Nephron (organoid): ENCODE measurements around the gene ALX4.

Experiments used
- H3K27ac Mint-ChIP-seq, 3 experiments: 2 replicates each; pipeline ENCODE4 v1.8.0; 2020; ENCODE audit warnings: mixed read lengths in 3 of 3, mild to moderate bottlenecking in 2 of 3, moderate library complexity in 1 of 3
- H3K27me3 Mint-ChIP-seq: 2 replicates; pipeline ENCODE4 v1.8.0; 2021; ENCODE audit warnings: low read depth, mild to moderate bottlenecking, moderate library complexity, mixed read lengths
- H3K36me3 Mint-ChIP-seq: 2 replicates; pipeline ENCODE4 v1.8.0; 2020; ENCODE audit warnings: low read depth, mixed read lengths
- H3K4me1 Mint-ChIP-seq: 2 replicates; pipeline ENCODE4 v1.8.0; 2020; ENCODE audit warnings: mixed read lengths
- H3K4me3 Mint-ChIP-seq, 3 experiments: 2 replicates each; pipeline ENCODE4 v1.8.0; 2020; ENCODE audit warnings: mild to moderate bottlenecking in 3 of 3, mixed read lengths in 3 of 3, moderate library complexity in 2 of 3
- H3K9me3 Mint-ChIP-seq: 2 replicates; pipeline ENCODE4 v1.8.0; 2020; ENCODE audit warnings: mixed read lengths
- CTCF ChIP-seq, 3 experiments: fragments of 200-600 bp; sonication (generic); IDR thresholded peaks; one replicate each; pipeline ENCODE4 v1.5.0; 2021; ENCODE audit warnings: antibody characterized with exemption in 3 of 3; ENCODE audit not compliant: unreplicated experiment in 3 of 3

The ALX4 gene

GRCh38 chr11:44313761-44314489, 4.0 kb upstream of the ALX4 start:
- no peak overlapping the region for H3K27ac Mint-ChIP-seq
- no peaks in the 10 kb centered on the region for H3K9me3 Mint-ChIP-seq
- H3K27me3 Mint-ChIP-seq = peaks cover 100% of the 10 kb centered on the region
- TF ChIP-seq CTCF (IDR thresholded peaks at IDR 0.05; ENCODE audit: unreplicated experiment in 3 of 3) = no peak
- H3K4me1 Mint-ChIP-seq = peaks cover 52% of the 10 kb centered on the region
- peak overlapping the region in 1 of 3 experiments; percentile 35 for H3K4me3 Mint-ChIP-seq
- no peaks in the 10 kb centered on the region for H3K36me3 Mint-ChIP-seq

- peak overlapping the region in 1 of 3 experiments; percentile 27 for H3K4me3 Mint-ChIP-seq
- no peak overlapping the region for H3K27ac Mint-ChIP-seq
- no peaks in the 10 kb centered on the region for H3K36me3 Mint-ChIP-seq
- no peak for TF ChIP-seq CTCF (IDR thresholded peaks at IDR 0.05; ENCODE audit: unreplicated experiment in 3 of 3)
- peaks cover 47% of the 10 kb centered on the region for H3K4me1 Mint-ChIP-seq
- no peaks in the 10 kb centered on the region for H3K9me3 Mint-ChIP-seq
- H3K27me3 Mint-ChIP-seq = peaks cover 100% of the 10 kb centered on the region
Measured at GRCh38 chr11:44312876-44313275, 2.9 kb upstream of the ALX4 start.

- Mint-ChIP-seq H3K4me3 (peak overlapping the region; percentile 81), H3K27ac (peak overlapping the region in 1 of 3 experiments; percentile 75), H3K4me1 (peaks cover 46% of the 10 kb centered on the region), H3K36me3 (peaks cover 3% of the 10 kb centered on the region), H3K9me3 (no peaks in the 10 kb centered on the region), H3K27me3 (peaks cover 100% of the 10 kb centered on the region)
- no peak for TF ChIP-seq CTCF (IDR thresholded peaks at IDR 0.05; ENCODE audit: unreplicated experiment in 3 of 3)
Measured at GRCh38 chr11:44311339-44312261, 1.7 kb upstream of the ALX4 start.

GRCh38 chr11:44310463-44311272, 729 bp upstream of the ALX4 start:
- H3K27me3 Mint-ChIP-seq = peaks cover 100% of the 10 kb centered on the region
- TF ChIP-seq CTCF (IDR thresholded peaks at IDR 0.05; ENCODE audit: unreplicated experiment in 3 of 3) = no peak
- H3K9me3 Mint-ChIP-seq = no peaks in the 10 kb centered on the region
- H3K36me3 Mint-ChIP-seq = peaks cover 3% of the 10 kb centered on the region
- H3K4me3 Mint-ChIP-seq = peak overlapping the region; percentile 81
- H3K27ac Mint-ChIP-seq = peak overlapping the region; percentile 25 to 75 (median 68)
- peaks cover 51% of the 10 kb centered on the region for H3K4me1 Mint-ChIP-seq

GRCh38 chr11:44310206-44310462, 195 bp upstream of the ALX4 start:
- TF ChIP-seq CTCF (IDR thresholded peaks at IDR 0.05; ENCODE audit: unreplicated experiment in 3 of 3) = no peak

More at GRCh38 chr11:44310206-44310462, 195 bp upstream of the ALX4 start:
- peak overlapping the region in 1 of 3 experiments; percentile 75 for H3K27ac Mint-ChIP-seq
- H3K4me1 Mint-ChIP-seq = peaks cover 51% of the 10 kb centered on the region
- peaks cover 3% of the 10 kb centered on the region for H3K36me3 Mint-ChIP-seq
- no peaks in the 10 kb centered on the region for H3K9me3 Mint-ChIP-seq
- peak overlapping the region; percentile 81 for H3K4me3 Mint-ChIP-seq
- H3K27me3 Mint-ChIP-seq = peaks cover 100% of the 10 kb centered on the region
